ENCODE data around the gene DRICH1.

Gene DRICH1

GRCh38 chr22:23613193-23613972 lies 18.7 kb downstream of the DRICH1 start:
- in situ Hi-C loops (cut with MboI; ENCODE audit: low pct_unique_long_range_greater_than_20kb, low sequenced_read_pairs, unreplicated experiment): no loop called here
- no peak for TF ChIP-seq CTCF (IDR thresholded peaks at IDR 0.05; ENCODE audit: extremely low read depth, insufficient read depth, missing control alignments)
- DNase-seq (ENCODE audit: low spot score): no peak

GRCh38 chr22:23609983-23610781 lies 21.9 kb downstream of the DRICH1 start:
- no peak for TF ChIP-seq CTCF (IDR thresholded peaks at IDR 0.05; ENCODE audit: extremely low read depth, insufficient read depth, missing control alignments)
- in situ Hi-C loops (cut with MboI; ENCODE audit: low pct_unique_long_range_greater_than_20kb, low sequenced_read_pairs, unreplicated experiment): no loop called here
- no peak for DNase-seq (ENCODE audit: low spot score)

- in situ Hi-C loops (cut with MboI; ENCODE audit: low pct_unique_long_range_greater_than_20kb, low sequenced_read_pairs, unreplicated experiment): no loop called here
- DNase-seq (ENCODE audit: low spot score): no peak
These were observed 23.5 kb downstream of the DRICH1 start for GRCh38 chr22:23608583-23608982.

GRCh38 chr22:23606204-23607131 lies 25.7 kb downstream of the DRICH1 start:
- in situ Hi-C loops (cut with MboI; ENCODE audit: low pct_unique_long_range_greater_than_20kb, low sequenced_read_pairs, unreplicated experiment): no loop called here
- no peak for DNase-seq (ENCODE audit: low spot score)
- no peak for TF ChIP-seq CTCF (IDR thresholded peaks at IDR 0.05; ENCODE audit: extremely low read depth, insufficient read depth, missing control alignments)

More at GRCh38 chr22:23608583-23608982, 23.5 kb downstream of the DRICH1 start:
- TF ChIP-seq CTCF (IDR thresholded peaks at IDR 0.05; ENCODE audit: extremely low read depth, insufficient read depth, missing control alignments): no peak

GRCh38 chr22:23604939-23605712 lies 27.0 kb downstream of the DRICH1 start:
- DNase-seq (ENCODE audit: low spot score): no peak
- in situ Hi-C loops (cut with MboI; ENCODE audit: low pct_unique_long_range_greater_than_20kb, low sequenced_read_pairs, unreplicated experiment): no loop called here
- no peak for TF ChIP-seq CTCF (IDR thresholded peaks at IDR 0.05; ENCODE audit: extremely low read depth, insufficient read depth, missing control alignments)
